ENCODE measurements around the gene PSMA5.

DNA sequence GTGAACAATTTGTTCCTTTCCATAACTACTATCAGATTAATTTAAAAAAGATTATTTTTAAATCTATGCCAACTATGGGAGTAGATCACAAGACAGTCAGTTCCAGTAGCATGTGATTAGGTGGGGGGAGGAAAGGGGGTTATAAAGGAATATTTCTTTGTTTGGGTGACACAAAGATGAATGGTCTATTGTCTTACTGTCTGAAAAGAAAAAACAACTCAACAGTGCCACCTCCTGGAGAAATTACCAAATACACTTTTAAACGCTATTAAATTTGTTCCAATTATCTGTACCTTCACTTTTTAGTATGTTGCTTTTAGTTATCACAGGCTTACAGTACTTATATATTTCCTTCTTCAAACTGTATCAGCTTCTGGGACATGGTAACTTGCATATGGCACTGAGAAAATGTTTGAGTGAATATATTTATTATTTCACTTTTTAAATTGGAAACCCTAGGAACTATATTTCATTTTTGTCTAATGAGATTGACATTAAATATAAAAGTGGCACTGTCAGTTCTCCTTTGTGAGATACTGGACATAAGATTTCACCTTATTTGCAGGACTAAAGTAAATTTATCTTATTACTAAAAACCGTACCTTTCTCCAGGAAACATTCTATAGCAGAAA lies 26.8 kb downstream of the PSMA5 start:
- TF ChIP-seq, protein P1, sequence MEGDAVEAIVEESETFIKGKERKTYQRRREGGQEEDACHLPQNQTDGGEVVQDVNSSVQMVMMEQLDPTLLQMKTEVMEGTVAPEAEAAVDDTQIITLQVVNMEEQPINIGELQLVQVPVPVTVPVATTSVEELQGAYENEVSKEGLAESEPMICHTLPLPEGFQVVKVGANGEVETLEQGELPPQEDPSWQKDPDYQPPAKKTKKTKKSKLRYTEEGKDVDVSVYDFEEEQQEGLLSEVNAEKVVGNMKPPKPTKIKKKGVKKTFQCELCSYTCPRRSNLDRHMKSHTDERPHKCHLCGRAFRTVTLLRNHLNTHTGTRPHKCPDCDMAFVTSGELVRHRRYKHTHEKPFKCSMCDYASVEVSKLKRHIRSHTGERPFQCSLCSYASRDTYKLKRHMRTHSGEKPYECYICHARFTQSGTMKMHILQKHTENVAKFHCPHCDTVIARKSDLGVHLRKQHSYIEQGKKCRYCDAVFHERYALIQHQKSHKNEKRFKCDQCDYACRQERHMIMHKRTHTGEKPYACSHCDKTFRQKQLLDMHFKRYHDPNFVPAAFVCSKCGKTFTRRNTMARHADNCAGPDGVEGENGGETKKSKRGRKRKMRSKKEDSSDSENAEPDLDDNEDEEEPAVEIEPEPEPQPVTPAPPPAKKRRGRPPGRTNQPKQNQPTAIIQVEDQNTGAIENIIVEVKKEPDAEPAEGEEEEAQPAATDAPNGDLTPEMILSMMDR (IDR thresholded peaks at IDR 0.05), result peak; percentile 81
- no peak for TF ChIP-seq EZH2 (IDR thresholded peaks at IDR 0.05; ENCODE audit: borderline replicate concordance, insufficient read depth, low read depth, low read length, poor library complexity, severe bottlenecking)

Data from B cell (primary cell).